A673 (cell line): ENCODE measurements around the gene SMAD6.

Experiments used
- EZH2 ChIP-seq: fragments of 200-600 bp; sonication (generic); IDR thresholded peaks from 2 replicates; pipeline ENCODE4 v1.6.1; 2017; ENCODE audit warnings: borderline replicate concordance, low read depth, mild to moderate bottlenecking, mixed read lengths, antibody characterized with exemption, low read length; ENCODE audit not compliant: poor library complexity, severe bottlenecking
- TF ChIP-seq, protein P1 (sequence below): fragments of 300-800, 200-600 bp; sonication (generic); conservative IDR thresholded peaks from 2 replicates; pipeline ENCODE4 v1.5.1; 2017; ENCODE audit warnings: low read depth, mild to moderate bottlenecking, antibody characterized with exemption, low read length, moderate library complexity, mixed read lengths

DNA sequence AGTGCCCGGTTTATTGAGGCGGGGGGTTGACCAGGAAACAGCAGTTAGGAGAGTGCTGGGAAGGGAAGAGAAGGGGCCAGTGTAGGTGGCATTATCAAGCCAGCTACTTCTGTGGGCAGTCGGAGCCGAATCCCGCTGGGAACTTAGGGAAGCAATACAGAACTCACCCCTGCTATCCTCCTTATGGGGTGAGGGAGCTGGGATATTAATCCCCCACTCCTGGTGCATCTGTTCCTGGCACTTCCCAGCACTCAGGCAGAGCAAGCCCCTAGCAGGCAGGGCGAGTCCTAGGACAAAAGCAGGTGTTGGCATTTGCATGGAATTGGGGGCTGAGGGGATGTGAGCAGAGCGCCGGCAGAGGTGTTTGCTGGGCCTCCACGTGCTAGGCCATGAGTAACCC, 48.6 kb downstream of the SMAD6 start:
- no peak for TF ChIP-seq EZH2
- TF ChIP-seq, protein P1, sequence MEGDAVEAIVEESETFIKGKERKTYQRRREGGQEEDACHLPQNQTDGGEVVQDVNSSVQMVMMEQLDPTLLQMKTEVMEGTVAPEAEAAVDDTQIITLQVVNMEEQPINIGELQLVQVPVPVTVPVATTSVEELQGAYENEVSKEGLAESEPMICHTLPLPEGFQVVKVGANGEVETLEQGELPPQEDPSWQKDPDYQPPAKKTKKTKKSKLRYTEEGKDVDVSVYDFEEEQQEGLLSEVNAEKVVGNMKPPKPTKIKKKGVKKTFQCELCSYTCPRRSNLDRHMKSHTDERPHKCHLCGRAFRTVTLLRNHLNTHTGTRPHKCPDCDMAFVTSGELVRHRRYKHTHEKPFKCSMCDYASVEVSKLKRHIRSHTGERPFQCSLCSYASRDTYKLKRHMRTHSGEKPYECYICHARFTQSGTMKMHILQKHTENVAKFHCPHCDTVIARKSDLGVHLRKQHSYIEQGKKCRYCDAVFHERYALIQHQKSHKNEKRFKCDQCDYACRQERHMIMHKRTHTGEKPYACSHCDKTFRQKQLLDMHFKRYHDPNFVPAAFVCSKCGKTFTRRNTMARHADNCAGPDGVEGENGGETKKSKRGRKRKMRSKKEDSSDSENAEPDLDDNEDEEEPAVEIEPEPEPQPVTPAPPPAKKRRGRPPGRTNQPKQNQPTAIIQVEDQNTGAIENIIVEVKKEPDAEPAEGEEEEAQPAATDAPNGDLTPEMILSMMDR, result no peak
